A375 (cell line): ENCODE data around the gene OR56A4. TPM values are rescaled to one million over a fixed set of nuclear protein-coding genes. Genes with fewer than 3 reads are reported as not detected.

Source experiments
- small RNA-seq: library from RNA; depleted of rRNA; stranded (forward); fragments of <200 nt; gene quantifications from one replicate; pipeline ENCODE3, GENCODE V24; 2014
- total RNA-seq: library from RNA; depleted of rRNA; stranded (reverse); fragments of >200 nt; shearing (Covaris generic); gene quantifications from 2 replicates; pipeline ENCODE4 v1.2.3, GENCODE V29; 2014; rRNA removed

The OR56A4 gene
- not detected in 2 replicates for total RNA-seq

GRCh38 chr11:6006846-6007245 lies at the start of gene OR56A4:
TSS of gene OR56A4 (minus strand) at chr11:6006946. CDS start at chr11:6002992, 3,954 bp downstream.

GRCh38 chr11:6030708-6031405 lies 24.1 kb upstream of the OR56A4 start, which contains the start of gene OR56A1:
TSS of gene OR56A1 (minus strand) at chr11:6030758. CDS start at chr11:6027692, 3,066 bp downstream.

GRCh38 chr11:5986885-5987284 lies 19.9 kb downstream of the OR56A4 start, which contains the start of gene OR52L1:
TSS of gene OR52L1 (minus strand) at chr11:5986985. CDS start at chr11:5986930, 55 bp downstream.

GRCh38 chr11:5968394-5968793 lies 38.4 kb downstream of the OR56A4 start, which contains the start of gene OR56A5:
TSS of gene OR56A5 (minus strand) at chr11:5968494. CDS start at chr11:5968494, 0 bp downstream.

Small RNA genes lying within 50 kb of the gene (small RNA-seq; reads per million reads assigned to genes)
- gene RNA5SP329, result 0.80 reads per million, percentile 47 among the genes with 10 or more reads in this experiment

Other genes starting within 250 kb of the OR56A4 start
- gene OR52N5, start 223.6 kb downstream of the OR56A4 start, total RNA-seq, result not detected in 2 replicates
- gene OR52N1, start 215.7 kb downstream of the OR56A4 start, total RNA-seq, result not detected in 2 replicates
- gene OR52N2, start 198.0 kb downstream of the OR56A4 start, total RNA-seq, result not detected in 2 replicates
- not detected in 2 replicates for gene OR52E6, start 165.0 kb downstream of the OR56A4 start, total RNA-seq
- gene OR52E8, start 149.3 kb downstream of the OR56A4 start, total RNA-seq, result not detected in 2 replicates
- gene OR52E4, start 126.3 kb downstream of the OR56A4 start, total RNA-seq, result not detected in 2 replicates
- not detected in 2 replicates for gene OR52E5, start 113.7 kb downstream of the OR56A4 start, total RNA-seq
- not detected in 2 replicates for gene OR56A3, start 64.7 kb downstream of the OR56A4 start, total RNA-seq
- not detected in 2 replicates for gene OR56A5, start 38.5 kb downstream of the OR56A4 start, total RNA-seq
- gene OR52L1, start 20.0 kb downstream of the OR56A4 start, total RNA-seq, result not detected in 2 replicates
- gene OR56A1, start 23.8 kb upstream of the OR56A4 start, total RNA-seq, result not detected in 2 replicates
- gene OR56B4, start 100.7 kb upstream of the OR56A4 start, total RNA-seq, result not detected in 2 replicates
- not detected in 2 replicates for gene OR52B2, start 163.4 kb upstream of the OR56A4 start, total RNA-seq
- gene OR52W1, start 192.3 kb upstream of the OR56A4 start, total RNA-seq, result not detected in 2 replicates
- gene C11orf42, start 198.6 kb upstream of the OR56A4 start, total RNA-seq, result not detected in 2 replicates
- gene FHIP1B, start 227.7 kb upstream of the OR56A4 start, total RNA-seq, result 11.0 and 25.3 TPM in 2 replicates
- not detected in 2 replicates for gene CNGA4, start 232.1 kb upstream of the OR56A4 start, total RNA-seq